ENCODE data around the gene TBC1D19.
"Not testable (repeated sequence)": the region's sequence is repeated elsewhere in the genome, so short reads cannot be mapped to it uniquely, and the experiment has no call there.

The TBC1D19 gene

DNA sequence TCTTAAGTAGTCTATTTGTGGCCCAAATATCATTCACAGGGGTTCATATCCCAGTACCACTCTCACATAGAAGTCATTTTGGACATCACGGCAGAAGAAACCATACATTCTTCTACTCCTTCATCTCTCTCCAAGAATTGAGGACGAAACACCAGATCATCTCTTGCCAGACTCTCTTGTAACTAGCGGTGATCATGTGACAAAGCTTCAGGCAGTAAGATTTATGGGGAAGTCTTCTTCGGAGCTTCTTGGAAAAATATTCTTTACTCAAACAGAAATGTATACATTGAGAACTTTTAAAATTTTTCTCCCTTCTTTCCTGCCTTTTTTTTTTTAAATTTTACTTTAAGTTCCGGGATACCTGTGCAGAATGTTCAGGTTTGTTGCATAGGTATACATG, 4.7 kb upstream of the TBC1D19 start:
- H3K4me3 ChIP-seq (ENCODE audit: low read depth, low read length), result no peak overlapping the region
- TF ChIP-seq, protein P1, sequence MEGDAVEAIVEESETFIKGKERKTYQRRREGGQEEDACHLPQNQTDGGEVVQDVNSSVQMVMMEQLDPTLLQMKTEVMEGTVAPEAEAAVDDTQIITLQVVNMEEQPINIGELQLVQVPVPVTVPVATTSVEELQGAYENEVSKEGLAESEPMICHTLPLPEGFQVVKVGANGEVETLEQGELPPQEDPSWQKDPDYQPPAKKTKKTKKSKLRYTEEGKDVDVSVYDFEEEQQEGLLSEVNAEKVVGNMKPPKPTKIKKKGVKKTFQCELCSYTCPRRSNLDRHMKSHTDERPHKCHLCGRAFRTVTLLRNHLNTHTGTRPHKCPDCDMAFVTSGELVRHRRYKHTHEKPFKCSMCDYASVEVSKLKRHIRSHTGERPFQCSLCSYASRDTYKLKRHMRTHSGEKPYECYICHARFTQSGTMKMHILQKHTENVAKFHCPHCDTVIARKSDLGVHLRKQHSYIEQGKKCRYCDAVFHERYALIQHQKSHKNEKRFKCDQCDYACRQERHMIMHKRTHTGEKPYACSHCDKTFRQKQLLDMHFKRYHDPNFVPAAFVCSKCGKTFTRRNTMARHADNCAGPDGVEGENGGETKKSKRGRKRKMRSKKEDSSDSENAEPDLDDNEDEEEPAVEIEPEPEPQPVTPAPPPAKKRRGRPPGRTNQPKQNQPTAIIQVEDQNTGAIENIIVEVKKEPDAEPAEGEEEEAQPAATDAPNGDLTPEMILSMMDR (IDR thresholded peaks at IDR 0.05; ENCODE audit: control insufficient read depth, extremely low read depth, insufficient read depth), result no peak

DNA sequence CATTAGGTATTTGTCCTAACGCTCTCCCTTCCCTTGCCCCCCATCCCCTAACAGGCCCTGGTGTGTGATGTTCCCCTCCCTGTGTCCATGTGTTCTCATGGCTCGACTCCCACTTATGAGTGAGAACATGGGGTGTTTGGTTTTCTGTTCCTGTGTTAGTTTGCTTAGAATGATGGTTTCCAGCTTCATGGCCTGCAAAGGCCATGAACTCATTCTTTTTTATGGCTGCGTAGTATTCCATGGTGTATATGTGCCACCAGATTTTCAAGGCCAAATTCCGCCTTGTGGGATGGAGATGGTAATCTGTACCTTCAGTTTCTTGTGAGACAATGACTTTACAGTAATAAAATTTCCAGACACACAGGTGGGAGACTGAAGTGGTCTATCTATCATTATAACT, 2.5 kb upstream of the TBC1D19 start:
- not testable (repeated sequence) for H3K4me3 ChIP-seq (ENCODE audit: low read depth, low read length); DNase-seq (ENCODE audit: low read depth)

More for the DNA sequence above, 4.7 kb upstream of the TBC1D19 start:
- no peak for DNase-seq (ENCODE audit: low read depth)

DNA sequence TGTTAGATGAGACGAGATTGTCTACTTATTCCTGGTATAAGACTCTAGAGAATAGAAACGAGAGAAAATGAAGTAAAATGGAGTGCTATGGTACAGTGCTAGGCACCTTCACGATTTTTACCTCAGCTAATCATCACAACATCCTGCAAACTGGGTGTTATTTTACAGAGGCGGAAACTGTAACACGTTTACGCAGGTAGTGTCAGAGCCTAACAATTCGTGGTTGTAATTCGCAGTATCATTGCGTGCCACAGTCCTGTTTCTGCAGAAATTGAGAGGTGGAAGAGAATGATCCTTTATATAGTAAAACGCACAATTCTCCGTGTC, 383 bp upstream of the TBC1D19 start:
- peak overlapping the region; percentile 85 for H3K4me3 ChIP-seq (ENCODE audit: low read depth, low read length)
- TF ChIP-seq, protein P1 (IDR thresholded peaks at IDR 0.05; ENCODE audit: control insufficient read depth, extremely low read depth, insufficient read depth), result no peak
- DNase-seq (ENCODE audit: low read depth), result no peak

DNA sequence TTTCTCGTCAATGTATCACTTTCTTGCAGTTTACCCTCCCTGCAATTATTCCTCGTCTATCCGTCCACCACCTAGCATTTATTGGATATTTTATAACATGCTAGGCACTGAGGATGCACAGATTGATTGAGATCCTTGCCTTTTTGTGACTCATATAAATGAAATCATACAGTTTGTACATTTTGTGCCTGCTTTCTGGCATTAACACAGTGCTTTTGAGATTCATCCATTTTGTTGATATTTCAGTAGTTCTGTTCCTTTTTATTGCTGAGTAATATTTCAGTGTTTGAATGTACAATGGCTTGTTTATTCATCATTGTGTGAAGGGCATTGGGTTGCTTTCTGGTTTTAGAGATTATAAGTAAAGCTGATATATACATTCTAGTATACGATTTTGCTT, 841 bp downstream of the TBC1D19 start:
- TF ChIP-seq, protein P1 (IDR thresholded peaks at IDR 0.05; ENCODE audit: control insufficient read depth, extremely low read depth, insufficient read depth), result no peak
- H3K4me3 ChIP-seq (ENCODE audit: low read depth, low read length), result peak overlapping the region; percentile 85
- DNase-seq (ENCODE audit: low read depth), result no peak

DNA sequence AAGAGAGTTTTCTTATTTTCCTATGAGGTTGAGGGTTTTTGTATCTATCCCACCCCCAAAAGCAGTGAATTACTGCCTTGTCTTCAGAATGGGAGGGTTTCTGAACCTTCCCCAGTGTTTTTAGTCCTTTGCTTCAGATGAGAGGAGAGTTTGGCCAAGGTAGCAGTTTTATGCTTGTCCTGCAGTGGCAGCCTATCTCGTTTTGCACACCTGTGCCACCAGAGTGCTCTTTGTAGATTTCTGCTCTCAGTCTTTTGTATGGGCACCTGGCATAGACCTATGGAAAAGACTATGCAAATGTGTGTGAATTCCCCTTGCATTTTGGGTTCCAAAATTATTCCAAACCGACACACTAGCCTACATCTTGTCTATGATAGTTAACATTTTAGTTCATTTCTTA, 5.8 kb downstream of the TBC1D19 start:
- no peak for DNase-seq (ENCODE audit: low read depth)
- TF ChIP-seq, protein P1 (IDR thresholded peaks at IDR 0.05; ENCODE audit: control insufficient read depth, extremely low read depth, insufficient read depth), result peak; percentile 26
- H3K4me3 ChIP-seq (ENCODE audit: low read depth, low read length), result no peak overlapping the region

DNA sequence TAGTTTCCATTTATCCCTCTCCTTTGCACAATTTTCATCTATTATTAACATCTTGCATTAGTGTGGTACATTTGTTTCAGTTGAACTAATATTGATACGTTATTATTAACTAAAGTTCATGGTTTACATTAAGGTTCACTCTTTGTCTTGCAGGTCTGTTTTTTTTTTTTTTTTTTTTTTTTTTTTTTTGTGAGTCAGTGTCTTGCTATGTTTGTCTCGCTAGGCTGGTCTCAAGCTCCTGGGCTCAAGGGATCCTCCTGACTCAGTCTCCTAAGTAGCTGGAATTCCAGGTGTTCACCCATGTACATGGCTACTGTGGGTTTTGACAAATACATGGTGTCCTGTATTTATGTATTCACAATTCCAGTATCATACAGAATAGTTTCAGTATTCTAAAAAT, 6.8 kb downstream of the TBC1D19 start:
- DNase-seq (ENCODE audit: low read depth), result no peak
- no peak overlapping the region for H3K4me3 ChIP-seq (ENCODE audit: low read depth, low read length)
- TF ChIP-seq, protein P1 (IDR thresholded peaks at IDR 0.05; ENCODE audit: control insufficient read depth, extremely low read depth, insufficient read depth), result no peak

DNA sequence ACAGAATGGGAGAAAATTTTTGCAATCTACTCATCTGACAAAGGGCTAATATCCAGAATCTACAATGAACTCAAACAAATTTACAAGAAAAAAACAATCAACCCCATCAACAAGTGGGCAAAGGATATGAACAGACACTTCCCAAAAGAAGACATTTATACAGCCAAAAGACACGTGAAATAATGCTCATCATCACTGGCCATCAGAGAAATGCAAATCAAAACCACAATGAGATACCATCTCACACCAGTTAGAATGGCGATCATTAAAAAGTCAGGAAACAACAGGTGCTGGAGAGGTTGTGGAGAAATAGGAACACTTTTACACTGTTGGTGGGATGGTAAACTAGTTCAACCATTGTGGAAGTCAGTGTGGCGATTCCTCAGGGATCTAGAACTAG, 9.7 kb downstream of the TBC1D19 start:
- H3K4me3 ChIP-seq (ENCODE audit: low read depth, low read length); DNase-seq (ENCODE audit: low read depth): not testable (repeated sequence)

DNA sequence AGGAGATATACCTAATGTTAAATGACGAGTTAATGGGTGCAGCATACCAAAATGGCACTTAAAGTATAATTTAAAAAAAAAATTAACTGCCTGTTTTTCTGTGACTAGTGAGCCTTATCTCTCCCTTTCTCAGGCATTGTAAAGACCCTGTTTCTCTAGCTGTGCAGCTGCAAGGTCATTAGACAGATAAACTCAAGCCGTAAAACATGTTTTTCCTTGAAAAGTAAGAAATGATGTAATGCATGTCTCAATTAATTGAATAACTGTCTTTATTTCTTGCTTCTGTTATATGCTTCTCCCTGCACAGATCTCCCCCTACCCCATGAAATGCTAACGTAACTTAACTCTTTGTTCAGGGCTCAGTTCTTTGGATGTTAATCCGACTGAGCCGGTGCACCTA, 10.5 kb downstream of the TBC1D19 start:
- TF ChIP-seq, protein P1 (IDR thresholded peaks at IDR 0.05; ENCODE audit: control insufficient read depth, extremely low read depth, insufficient read depth), result no peak
- DNase-seq (ENCODE audit: low read depth), result no peak

More for the DNA sequence above, 10.5 kb downstream of the TBC1D19 start:
- H3K4me3 ChIP-seq (ENCODE audit: low read depth, low read length), result no peak overlapping the region

All from LNCaP clone FGC (cell line).